Esophagus muscularis mucosa (tissue), 4 donors: Measurements from ENCODE around the gene DEFB114. TPM values are rescaled to one million over a fixed set of nuclear protein-coding genes. Genes with fewer than 3 reads are reported as not detected.

Experiments
- DNase-seq: peaks from one replicate; pipeline ENCODE4 v3.0.0-alpha.2; 2017; ENCODE audit errors: extremely low spot score
- H3K27ac ChIP-seq, 4 donors: fragments of 200-600 bp; sonication (generic); replicated peaks in 1 of 4; 1 replicate in 3 of 4; 2 replicates in 1 of 4; pipeline ENCODE4 v1.5.1; 2016 to 2019; ENCODE audit warnings: mild to moderate bottlenecking in 1 of 4
- H3K27me3 ChIP-seq, 4 donors: fragments of 200-600 bp; sonication (generic); one replicate each; pipeline versions ENCODE4 v1.5.1 to v1.6.0; 2016 to 2019
- H3K36me3 ChIP-seq, 4 donors: fragments of 200-600 bp; sonication (generic); one replicate each; pipeline ENCODE4 v1.5.1; 2016 to 2019
- H3K4me1 ChIP-seq, 4 donors: fragments of 200-600 bp; sonication (generic); one replicate each; pipeline ENCODE4 v1.5.1; 2016 to 2019
- H3K4me3 ChIP-seq, 4 donors: fragments of 200-600 bp; sonication (generic); 1 replicate in 2 of 4; 2 replicates in 2 of 4; pipeline ENCODE4 v1.5.1; 2016 to 2019; ENCODE audit warnings: mild to moderate bottlenecking in 4 of 4, moderate library complexity in 1 of 4
- H3K9me3 ChIP-seq, 4 donors: fragments of 200-600 bp; sonication (generic); 1 replicate in 3 of 4; 2 replicates in 1 of 4; pipeline ENCODE4 v1.5.1; 2016 to 2019
- CTCF ChIP-seq, 3 experiments: fragments of 200-600 bp in 2 of 3; fragments of 450-650 bp in 1 of 3; sonication (generic) in 2 of 3; IDR thresholded peaks; one replicate each; pipeline ENCODE4 v1.5.1; 2017 to 2019; ENCODE audit warnings: antibody characterized with exemption in 3 of 3, mild to moderate bottlenecking in 2 of 3, moderate library complexity in 1 of 3
- EP300 ChIP-seq: sonication (generic); formaldehyde crosslinking; IDR thresholded peaks from one replicate; pipeline ENCODE4 v1.6.1; 2017; ENCODE audit warnings: antibody characterized with exemption
- POLR2A ChIP-seq: fragments of 450-650 bp; IDR thresholded peaks from one replicate; pipeline ENCODE4 v1.6.1; 2017; ENCODE audit warnings: antibody characterized with exemption, moderate library complexity, mild to moderate bottlenecking, low read depth
- POLR2AphosphoS5 ChIP-seq, 2 donors: sonication (generic); formaldehyde crosslinking; IDR thresholded peaks; one replicate each; pipeline ENCODE4 v1.6.1; 2017; ENCODE audit warnings: antibody characterized with exemption in 2 of 2
- WGBS: methylation state at CpG from one replicate; pipeline ENCODE4 v1.1.5; 2018; 5-methylcytosine and 5-hydroxymethylcytosine counted together
- intact Hi-C: fragments of 100-400 bp; cut with DNase I; formaldehyde crosslinking; loops from one replicate; pipeline ENCODE4 v1.15.1; 2023
- total RNA-seq, 4 donors: library from RNA; depleted of rRNA; stranded (reverse); fragments of >200 nt; gene quantifications; one replicate each; pipeline versions ENCODE4 v1.1.0 to v1.2.1, GENCODE V29; 2016

The DEFB114 gene
- total RNA-seq, 4 donors from 2014 or later, result not detected

DNA sequence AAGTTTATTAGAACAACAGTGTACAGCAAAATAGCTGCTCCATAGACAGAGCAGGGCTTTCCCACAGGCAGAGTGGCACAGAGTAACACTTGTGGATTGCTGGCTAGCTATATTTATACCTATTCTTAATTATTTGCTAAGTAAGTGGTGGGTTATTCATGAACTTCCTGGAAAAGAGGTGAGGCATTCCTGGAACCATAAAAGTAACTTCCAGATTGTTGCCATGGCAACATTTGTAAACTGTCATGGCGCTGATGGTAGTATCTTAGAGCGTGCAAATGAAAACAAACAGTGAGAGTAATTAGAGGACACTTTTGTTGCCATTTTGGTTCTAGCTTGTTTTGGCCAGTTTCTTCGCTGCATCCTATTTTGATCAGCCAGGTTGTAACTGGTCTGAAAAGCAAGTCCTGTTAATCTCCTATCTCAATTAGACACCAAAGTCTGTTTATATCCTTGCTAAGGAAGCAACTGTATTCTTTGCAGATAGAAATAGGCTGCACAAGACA lies 23.9 kb downstream of the DEFB114 start:
- no peaks in the 10 kb centered on the region for H3K36me3 ChIP-seq
- intact Hi-C loops, result no loop called here
- H3K4me1 ChIP-seq, result no peaks in the 10 kb centered on the region
- no peak for DNase-seq
- H3K9me3 ChIP-seq, result no peaks in the 10 kb centered on the region
- 87% methylated on average over 3 of the region's 3 CpGs for WGBS
- H3K4me3 ChIP-seq, result no peak overlapping the region
- no peak for TF ChIP-seq POLR2AphosphoS5 (IDR thresholded peaks at IDR 0.05)
- TF ChIP-seq POLR2A, result no peak
- TF ChIP-seq EP300, result no peak
- TF ChIP-seq CTCF (IDR thresholded peaks at IDR 0.05), result no peak
- no peaks in the 10 kb centered on the region for H3K27me3 ChIP-seq
- H3K27ac ChIP-seq, result no peak overlapping the region

DNA sequence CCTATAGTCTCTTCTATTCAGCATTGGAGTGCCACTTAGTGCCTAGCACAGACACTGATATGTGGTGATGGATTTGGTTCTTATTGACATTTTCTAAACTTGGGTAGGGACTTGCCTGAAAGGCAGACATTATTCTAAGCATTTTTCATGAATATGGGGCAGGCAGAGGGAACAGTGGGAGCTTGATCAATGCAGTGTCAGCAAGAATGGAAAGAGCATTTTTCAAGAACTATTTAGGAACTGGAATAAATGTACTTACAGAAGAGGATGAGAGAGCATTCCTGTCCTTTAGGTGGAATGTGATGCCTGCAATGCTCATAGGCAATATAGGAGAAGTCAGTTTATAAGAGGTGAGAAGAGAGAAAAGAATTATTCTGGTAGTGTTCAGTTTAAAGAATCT lies 26.2 kb downstream of the DEFB114 start:
- Histone ChIP-seq H3K4me1 (no peaks in the 10 kb centered on the region), H3K27me3 (no peaks in the 10 kb centered on the region), H3K36me3 (no peaks in the 10 kb centered on the region), H3K4me3 (no peak overlapping the region), H3K9me3 (no peaks in the 10 kb centered on the region), H3K27ac (no peak overlapping the region)
- intact Hi-C loops, result no loop called here
- TF ChIP-seq EP300 (no peak), POLR2AphosphoS5 (IDR thresholded peaks at IDR 0.05) (no peak), CTCF (IDR thresholded peaks at IDR 0.05) (no peak), POLR2A (no peak)
- no peak for DNase-seq

GRCh38 chr6:49937017-49937416 lies 26.9 kb downstream of the DEFB114 start:
- no peaks in the 10 kb centered on the region for H3K36me3 ChIP-seq
- TF ChIP-seq EP300 (no peak), CTCF (IDR thresholded peaks at IDR 0.05) (no peak), POLR2A (no peak), POLR2AphosphoS5 (IDR thresholded peaks at IDR 0.05) (no peak)
- H3K9me3 ChIP-seq, result no peaks in the 10 kb centered on the region
- 80% methylated on average over 2 of the region's 2 CpGs for WGBS
- no peaks in the 10 kb centered on the region for H3K4me1 ChIP-seq
- DNase-seq, result no peak
- H3K27ac ChIP-seq, result no peak overlapping the region
- intact Hi-C loops, result no loop called here
- H3K4me3 ChIP-seq, result no peak overlapping the region
- no peaks in the 10 kb centered on the region for H3K27me3 ChIP-seq

GRCh38 chr6:49935387-49935786 lies 28.6 kb downstream of the DEFB114 start:
- H3K4me3 ChIP-seq, result no peak overlapping the region
- no peaks in the 10 kb centered on the region for H3K4me1 ChIP-seq
- WGBS, result 84% methylated on average over 3 of the region's 3 CpGs
- DNase-seq, result no peak
- H3K27ac ChIP-seq, result no peak overlapping the region
- H3K36me3 ChIP-seq, result no peaks in the 10 kb centered on the region
- H3K27me3 ChIP-seq, result no peaks in the 10 kb centered on the region
- H3K9me3 ChIP-seq, result no peaks in the 10 kb centered on the region
- TF ChIP-seq POLR2A, result no peak
- TF ChIP-seq EP300, result no peak
- no peak for TF ChIP-seq CTCF (IDR thresholded peaks at IDR 0.05)
- no peak for TF ChIP-seq POLR2AphosphoS5 (IDR thresholded peaks at IDR 0.05)
- intact Hi-C loops, result no loop called here

GRCh38 chr6:49934770-49935169 lies 29.2 kb downstream of the DEFB114 start:
- Histone ChIP-seq H3K27ac (no peak overlapping the region), H3K9me3 (no peaks in the 10 kb centered on the region), H3K4me3 (no peak overlapping the region), H3K27me3 (no peaks in the 10 kb centered on the region), H3K36me3 (no peaks in the 10 kb centered on the region), H3K4me1 (no peaks in the 10 kb centered on the region)
- no peak for DNase-seq
- intact Hi-C loops, result no loop called here
- TF ChIP-seq POLR2AphosphoS5 (IDR thresholded peaks at IDR 0.05) (no peak), POLR2A (no peak), CTCF (IDR thresholded peaks at IDR 0.05) (no peak), EP300 (no peak)
- 67% methylated on average over 1 of the region's 1 CpG for WGBS
